ENCODE data around the gene ABCF2. TPM values are rescaled to one million over a fixed set of nuclear protein-coding genes. Genes with fewer than 3 reads are reported as not detected.

The ABCF2 gene
- total RNA-seq, 1 experiment from 2014 or later, result 116 TPM

GRCh38 chr7:151195616-151196450, 31.2 kb downstream of the ABCF2 start:
- no peak for DNase-seq (ENCODE audit: low read depth)

GRCh38 chr7:151194188-151194587, 32.8 kb downstream of the ABCF2 start:
- DNase-seq (ENCODE audit: low read depth), result no peak

GRCh38 chr7:151193203-151193978, 33.6 kb downstream of the ABCF2 start:
- no peak for DNase-seq (ENCODE audit: low read depth)

- no peak for DNase-seq (ENCODE audit: low read depth)
Measured at GRCh38 chr7:151192002-151192539, 34.9 kb downstream of the ABCF2 start.

- no peak for DNase-seq (ENCODE audit: low read depth)
Measured at GRCh38 chr7:151191544-151191943, 35.5 kb downstream of the ABCF2 start.

DNA sequence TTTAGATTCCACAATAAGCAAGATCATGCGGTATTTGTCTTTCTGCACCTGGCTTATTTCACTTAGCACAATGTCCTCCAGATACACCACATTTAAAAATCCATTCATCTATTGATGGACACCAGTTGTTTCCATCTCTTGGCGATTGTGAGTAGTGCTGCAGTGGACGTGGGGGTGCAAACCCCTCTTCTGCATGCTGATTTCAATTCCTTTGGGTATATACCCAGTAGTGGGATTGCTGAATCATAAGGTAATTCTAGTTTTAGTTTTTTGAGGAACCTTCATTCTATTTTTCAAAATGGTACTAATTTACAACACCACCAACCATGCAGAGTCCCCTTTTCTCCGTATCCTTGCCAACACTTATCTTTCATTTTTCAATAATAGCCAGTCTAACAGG, 38.0 kb downstream of the ABCF2 start:
- DNase-seq (ENCODE audit: low read depth), result no peak

DNA sequence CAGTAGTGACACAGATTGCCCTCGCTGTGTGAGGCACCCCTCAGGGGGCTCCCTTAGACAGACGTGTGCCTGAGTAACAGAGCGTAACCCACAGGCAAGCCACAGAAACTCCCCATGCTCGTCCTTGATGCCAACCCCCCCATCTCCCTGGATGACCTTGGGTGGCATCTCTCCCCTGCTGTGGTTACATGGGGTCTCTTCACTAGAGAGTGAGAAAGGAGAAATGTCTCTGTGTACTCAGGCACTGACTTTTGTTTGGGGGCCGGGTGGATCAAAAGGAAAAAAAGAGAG, 38.8 kb downstream of the ABCF2 start:
- DNase-seq (ENCODE audit: low read depth), result no peak

GRCh38 chr7:151187409-151188251, 39.4 kb downstream of the ABCF2 start:
- DNase-seq (ENCODE audit: low read depth), result no peak

DNA sequence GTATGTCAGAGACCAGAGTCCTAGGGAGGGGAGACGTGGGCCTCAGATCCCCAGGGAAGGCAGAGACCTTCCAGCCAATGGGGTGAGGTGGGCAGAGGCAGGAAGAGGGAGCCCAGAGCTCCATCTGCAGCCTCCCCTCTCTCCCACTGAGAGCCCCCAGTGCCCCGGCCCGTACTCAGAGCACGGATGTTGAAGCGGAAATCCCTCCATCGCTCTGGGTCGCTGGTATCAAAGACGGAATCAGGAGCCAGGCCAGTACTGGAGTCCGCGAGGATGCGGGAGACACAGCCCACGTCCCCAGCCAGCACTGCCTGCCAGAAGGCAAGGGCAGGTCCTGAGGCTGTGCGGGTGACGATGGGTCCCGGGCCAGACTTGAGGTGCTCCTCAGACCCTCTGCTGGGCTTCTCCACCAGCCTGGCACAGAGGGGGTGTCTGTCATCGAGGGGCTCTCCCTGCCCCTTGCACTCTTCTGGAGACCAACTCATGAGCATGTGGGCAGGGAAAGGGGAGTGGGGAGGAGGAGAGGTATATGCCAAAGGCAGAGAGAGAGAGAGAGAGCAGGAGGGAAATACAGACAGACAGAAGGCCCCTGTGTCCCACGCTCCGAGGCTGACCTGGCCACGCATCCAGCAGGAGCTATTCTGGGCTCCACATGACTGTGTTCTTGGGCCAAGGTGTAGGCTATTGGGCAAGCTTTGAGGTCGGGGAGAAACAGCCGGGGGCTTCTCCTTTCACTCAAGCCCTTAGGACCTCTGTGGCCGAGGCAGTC, 40.2 kb downstream of the ABCF2 start, which contains the start of gene ASB10:
Gene ASB10 (minus strand): TSS at position 611 of the 769 bp plus-strand sequence. CDS start 120 bp downstream, at position 491.
- no peak for DNase-seq (ENCODE audit: low read depth)

DNA sequence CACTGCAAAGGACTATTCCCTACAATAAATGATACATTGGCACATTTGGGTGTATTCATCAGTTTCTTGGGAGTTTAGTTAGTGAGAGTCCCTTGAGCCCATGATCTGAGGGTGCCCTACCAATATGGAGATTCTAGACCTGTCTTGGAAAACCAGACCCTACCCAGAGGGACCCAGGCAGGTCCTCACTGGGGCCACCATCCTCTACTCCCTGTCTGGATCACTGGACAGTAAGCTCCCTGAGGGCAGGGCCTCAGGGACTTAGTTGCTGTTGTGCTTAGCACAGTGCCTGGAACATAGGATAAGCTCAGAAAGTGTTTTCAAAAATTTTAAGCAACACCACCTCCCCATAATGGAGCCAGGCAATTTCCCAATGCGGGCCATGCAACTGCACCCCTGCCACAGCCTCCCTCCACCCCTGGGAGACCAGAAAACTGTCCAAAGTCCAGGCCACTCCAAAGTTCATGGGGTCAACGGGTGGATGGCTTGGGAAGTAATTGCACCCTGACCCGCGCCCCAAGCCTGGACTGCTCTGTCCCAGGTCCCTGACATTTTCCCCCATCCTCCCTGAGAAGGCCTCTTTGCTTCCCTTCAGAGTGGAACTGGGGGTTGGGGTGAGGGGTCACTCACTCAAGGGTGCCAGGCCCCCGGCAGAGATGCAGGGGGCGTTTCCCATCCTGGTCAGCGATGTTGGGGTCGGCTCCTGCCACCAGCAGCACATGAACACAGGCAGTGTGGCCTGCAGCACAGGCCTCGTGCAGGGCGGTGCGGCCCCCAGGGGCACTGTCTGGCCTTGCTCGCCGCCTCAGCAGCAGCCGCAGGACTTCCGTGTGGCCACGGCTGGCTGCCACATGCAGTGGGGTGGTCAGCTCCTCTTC, 41.0 kb downstream of the ABCF2 start:
- no peak for DNase-seq (ENCODE audit: low read depth)

DNA sequence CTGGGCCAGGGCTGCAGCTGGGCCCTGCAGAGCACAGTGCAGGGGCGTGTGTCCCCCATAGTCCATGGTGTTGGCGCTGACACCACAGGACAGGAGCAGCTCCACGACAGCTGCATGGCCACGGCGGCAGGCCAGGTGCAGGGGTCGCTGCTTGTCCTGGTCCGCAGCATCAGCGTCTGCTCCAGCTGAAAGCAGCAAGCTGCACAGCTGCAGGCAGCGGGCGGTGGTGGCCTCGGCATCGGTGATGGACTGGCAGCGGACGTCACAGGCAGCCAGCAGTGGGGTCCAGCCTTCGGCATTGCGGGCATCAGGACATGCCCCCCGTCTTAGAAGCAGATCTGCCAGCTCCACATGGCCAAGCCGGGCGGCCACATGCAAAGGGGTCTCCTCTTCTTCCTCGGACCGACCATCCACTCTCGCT, 46.0 kb downstream of the ABCF2 start:
- no peak for DNase-seq (ENCODE audit: low read depth)

GRCh38 chr7:151179946-151180345, 47.1 kb downstream of the ABCF2 start:
- DNase-seq (ENCODE audit: low read depth), result no peak

- DNase-seq (ENCODE audit: low read depth), result no peak
Measured at GRCh38 chr7:151179287-151179860, 47.6 kb downstream of the ABCF2 start.

DNA sequence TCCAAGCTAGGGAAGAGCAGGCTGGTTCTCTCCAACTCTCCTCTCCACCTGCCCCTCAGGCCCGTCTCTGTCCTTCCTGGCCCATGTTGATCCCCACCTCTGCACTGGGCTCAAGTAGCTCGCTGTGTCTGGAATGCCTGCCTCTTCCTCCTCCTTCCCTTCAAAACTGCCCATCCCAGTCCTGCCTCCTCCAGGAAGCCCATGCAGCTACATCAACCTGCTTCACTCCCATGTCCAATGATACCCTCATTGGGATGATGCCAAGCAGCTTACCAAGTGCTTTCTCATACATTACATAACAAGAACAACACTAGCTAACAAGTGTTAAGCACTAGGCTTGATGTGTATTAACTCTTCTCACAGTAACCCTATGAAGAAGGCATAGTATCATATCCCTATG, 48.2 kb downstream of the ABCF2 start:
- DNase-seq (ENCODE audit: low read depth), result no peak

DNA sequence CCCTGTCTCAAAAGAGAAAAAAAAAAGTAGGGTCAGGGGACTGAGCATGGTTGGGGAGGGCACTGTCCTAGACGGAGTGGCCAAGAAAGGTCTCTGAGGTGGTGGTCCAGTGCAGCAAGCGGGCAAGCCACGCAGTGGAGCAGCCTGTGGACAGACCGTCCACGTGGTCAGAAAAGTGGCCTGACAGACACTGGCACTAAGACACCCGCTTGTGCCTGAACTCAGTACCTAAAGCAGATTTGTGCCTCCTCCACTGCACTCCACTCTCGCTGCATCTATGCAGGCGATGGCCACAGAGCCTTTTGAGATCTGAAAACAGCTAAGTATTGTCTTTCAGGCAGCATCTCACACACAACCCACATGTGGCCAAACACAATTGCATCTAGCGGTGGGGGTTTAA, 48.8 kb downstream of the ABCF2 start:
- DNase-seq (ENCODE audit: low read depth), result no peak

DNA sequence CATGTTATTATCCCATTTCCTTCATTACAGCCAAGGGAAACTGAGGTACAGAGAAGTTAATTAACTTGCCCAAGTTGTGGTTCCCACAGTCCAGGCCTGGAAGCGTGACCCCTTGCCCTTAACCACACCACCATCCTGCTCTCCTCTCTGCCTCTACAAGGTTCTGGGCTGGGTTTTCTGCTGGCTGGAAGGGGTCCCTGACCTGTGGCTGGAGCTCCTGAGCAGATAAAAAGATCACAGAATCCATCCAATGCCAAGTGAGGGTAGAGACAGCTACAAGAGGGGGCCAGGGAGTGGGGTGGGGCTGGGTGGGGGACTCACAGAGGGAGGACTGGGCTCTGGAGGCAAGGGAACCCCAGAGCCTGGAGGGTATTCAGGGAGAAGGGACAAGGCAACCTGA, 49.7 kb downstream of the ABCF2 start:
- DNase-seq (ENCODE audit: low read depth), result no peak

DNA sequence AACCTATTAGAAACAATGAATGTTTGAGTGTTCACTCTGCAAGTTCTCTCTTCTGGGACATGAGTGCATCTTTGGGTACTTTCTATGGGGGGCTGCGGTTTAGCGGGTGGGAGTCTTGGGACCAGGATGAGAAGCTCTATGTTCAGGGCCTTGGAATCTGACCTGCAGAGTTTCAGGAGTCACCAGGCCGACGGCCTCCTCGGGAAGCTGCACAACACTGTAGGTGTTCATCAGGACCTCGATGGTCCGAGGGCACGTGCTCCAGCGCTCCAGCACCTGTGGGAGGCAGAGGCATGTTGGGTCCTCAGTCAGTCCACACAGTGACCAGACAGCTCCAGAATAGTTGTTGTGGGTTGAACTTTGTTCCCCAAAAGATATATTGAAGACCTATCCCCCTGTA, 50.6 kb downstream of the ABCF2 start:
- DNase-seq (ENCODE audit: low read depth), result no peak

DNA sequence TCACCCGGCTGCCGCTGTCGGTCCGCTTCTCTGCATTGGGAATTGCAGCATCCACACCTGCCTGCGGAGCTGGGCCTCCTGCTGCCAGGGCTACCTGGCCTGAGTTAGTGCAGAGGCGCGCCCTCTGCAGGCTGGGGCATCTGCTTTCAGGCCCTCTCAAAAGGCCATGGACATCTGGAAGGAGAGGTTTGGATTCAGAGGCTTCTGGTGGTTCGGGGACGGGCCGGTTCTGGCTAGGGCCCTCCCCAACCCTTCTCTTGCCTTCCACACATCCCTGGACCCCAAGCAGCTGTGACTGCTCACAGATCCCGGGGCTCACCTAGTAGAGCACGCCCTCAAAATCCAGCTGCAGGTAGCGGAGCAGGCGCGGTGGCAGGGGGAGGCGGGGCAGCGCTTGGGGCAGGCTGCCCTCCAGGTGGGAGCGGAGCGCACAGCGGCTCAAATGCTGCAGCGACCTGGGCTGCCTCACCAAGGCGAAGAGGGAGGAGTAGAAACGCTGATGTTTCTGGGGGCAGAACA, 51.2 kb downstream of the ABCF2 start:
- no peak for DNase-seq (ENCODE audit: low read depth)

- no peak for DNase-seq (ENCODE audit: low read depth)
Measured at GRCh38 chr7:151175047-151175792, 51.8 kb downstream of the ABCF2 start.
